Hepatocyte (in vitro differentiated cells): ENCODE data around the gene ELAVL3.

Experiments
- EZH2 ChIP-seq: fragments of 200-600 bp; sonication (generic); IDR thresholded peaks from 2 replicates; pipeline ENCODE4 v1.6.1; 2016; ENCODE audit warnings: antibody characterized with exemption, mild to moderate bottlenecking, borderline replicate concordance
- EZH2phosphoT487 ChIP-seq: fragments of 200-600 bp; sonication (generic); IDR thresholded peaks from one replicate; pipeline ENCODE4 v1.6.1; 2018; ENCODE audit warnings: antibody characterized with exemption, mild to moderate bottlenecking, low read depth, moderate library complexity; ENCODE audit not compliant: unreplicated experiment, severe bottlenecking
- TF ChIP-seq, protein P1 (sequence below): fragments of 200-600 bp; sonication (generic); IDR thresholded peaks from 2 replicates; pipeline ENCODE4 v1.5.1; 2016; ENCODE audit warnings: antibody characterized with exemption, mild to moderate bottlenecking; ENCODE audit not compliant: poor library complexity

DNA sequence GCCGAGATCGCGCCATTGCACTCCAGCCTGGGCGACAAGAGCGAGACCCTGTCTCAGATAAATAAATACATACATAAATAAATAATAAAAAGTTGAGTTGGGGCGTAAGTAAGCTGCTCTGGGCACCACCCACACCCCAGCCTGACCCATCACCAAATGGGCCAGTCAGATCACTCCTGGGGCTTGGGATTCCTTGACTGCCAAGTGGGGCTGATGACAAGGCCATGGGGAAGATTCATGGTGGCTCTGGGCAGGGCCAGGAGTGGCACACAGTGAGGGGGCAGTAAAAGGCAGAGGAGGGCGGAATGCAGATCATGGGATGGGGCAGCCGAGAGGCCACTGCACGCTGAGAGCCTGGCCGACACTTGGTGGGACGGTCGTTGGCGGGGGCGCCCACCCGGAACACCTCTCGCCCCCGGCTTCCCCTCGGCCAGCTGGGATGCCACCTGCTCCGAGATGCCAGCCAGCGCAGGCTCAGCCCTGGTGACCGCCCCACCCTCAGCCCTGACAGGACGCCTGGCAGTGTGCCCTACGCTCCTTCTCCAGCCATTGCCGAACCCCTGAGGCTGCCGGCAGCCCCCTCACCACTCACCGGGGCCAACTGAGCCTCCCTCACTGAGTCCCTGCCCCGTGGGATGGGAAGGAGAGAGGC is 13.9 kb upstream of the ELAVL3 start:
- TF ChIP-seq, protein P1, sequence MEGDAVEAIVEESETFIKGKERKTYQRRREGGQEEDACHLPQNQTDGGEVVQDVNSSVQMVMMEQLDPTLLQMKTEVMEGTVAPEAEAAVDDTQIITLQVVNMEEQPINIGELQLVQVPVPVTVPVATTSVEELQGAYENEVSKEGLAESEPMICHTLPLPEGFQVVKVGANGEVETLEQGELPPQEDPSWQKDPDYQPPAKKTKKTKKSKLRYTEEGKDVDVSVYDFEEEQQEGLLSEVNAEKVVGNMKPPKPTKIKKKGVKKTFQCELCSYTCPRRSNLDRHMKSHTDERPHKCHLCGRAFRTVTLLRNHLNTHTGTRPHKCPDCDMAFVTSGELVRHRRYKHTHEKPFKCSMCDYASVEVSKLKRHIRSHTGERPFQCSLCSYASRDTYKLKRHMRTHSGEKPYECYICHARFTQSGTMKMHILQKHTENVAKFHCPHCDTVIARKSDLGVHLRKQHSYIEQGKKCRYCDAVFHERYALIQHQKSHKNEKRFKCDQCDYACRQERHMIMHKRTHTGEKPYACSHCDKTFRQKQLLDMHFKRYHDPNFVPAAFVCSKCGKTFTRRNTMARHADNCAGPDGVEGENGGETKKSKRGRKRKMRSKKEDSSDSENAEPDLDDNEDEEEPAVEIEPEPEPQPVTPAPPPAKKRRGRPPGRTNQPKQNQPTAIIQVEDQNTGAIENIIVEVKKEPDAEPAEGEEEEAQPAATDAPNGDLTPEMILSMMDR, result no peak
- TF ChIP-seq EZH2, result no peak
- TF ChIP-seq EZH2phosphoT487, result no peak
